Activated CD8-positive, alpha-beta T cell treated with anti-CD3 and anti-CD28 coated beads for 36 hours (primary cell): ENCODE measurements around the gene HIF1A. TPM values are rescaled to one million over a fixed set of nuclear protein-coding genes. Genes with fewer than 3 reads are reported as not detected.
A peak's percentile ranks its signal among the peaks of the same experiment; 100 is the strongest.

Experiments
- ATAC-seq: fragments of 200-7000 bp; cut with Tn5 transposase; one replicate; pipeline ENCODE4 v1.10.0; 2021; ENCODE audit warnings: mild to moderate bottlenecking, moderate library complexity
- CTCF ChIA-PET: fragments of 350-600 bp; sonication (Branson Sonifier 250); formaldehyde crosslinking; loops from one replicate; lab custom pipeline; 2021; ENCODE audit warnings: antibody characterized with exemption; lab: Charles Lee
- POLR2A ChIA-PET: fragments of 350-600 bp; sonication (Branson Sonifier 250); formaldehyde crosslinking; loops from one replicate; lab custom pipeline; 2021; ENCODE audit warnings: antibody characterized with exemption; lab: Charles Lee
- DNase-seq: peaks from one replicate; pipeline ENCODE4 v3.0.0-alpha.2; 2020
- H3K27ac Mint-ChIP-seq: one replicate; pipeline ENCODE4 v1.8.0; 2021; ENCODE audit warnings: mild to moderate bottlenecking, mixed read lengths
- H3K27me3 Mint-ChIP-seq: one replicate; pipeline ENCODE4 v1.8.0; 2021; ENCODE audit warnings: mixed read lengths
- H3K36me3 Mint-ChIP-seq: one replicate; pipeline ENCODE4 v1.8.0; 2021; ENCODE audit warnings: low read depth, mixed read lengths
- H3K4me1 Mint-ChIP-seq: one replicate; pipeline ENCODE4 v1.8.0; 2021; ENCODE audit warnings: low read depth, mixed read lengths
- H3K4me3 Mint-ChIP-seq: one replicate; pipeline ENCODE4 v1.8.0; 2021; ENCODE audit warnings: mild to moderate bottlenecking, moderate library complexity, mixed read lengths
- H3K9me3 Mint-ChIP-seq: one replicate; pipeline ENCODE4 v1.8.0; 2021; ENCODE audit warnings: mixed read lengths
- CTCF ChIP-seq: fragments of 200-600 bp; IDR thresholded peaks from one replicate; pipeline ENCODE4 v1.8.0; 2022; ENCODE audit warnings: antibody characterized with exemption, mild to moderate bottlenecking
- intact Hi-C: fragments of 100-400 bp; cut with micrococcal nuclease; formaldehyde crosslinking; loops from one replicate; pipeline ENCODE4 v1.10.0; 2022
- total RNA-seq, 2 experiments: library from RNA; stranded (reverse); gene quantifications; one replicate each; pipeline ENCODE4 v1.2.3, GENCODE V29; 2021

The HIF1A gene
- total RNA-seq, 2 experiments from 2014 or later = 133 to 140 TPM

- no peak for TF ChIP-seq CTCF
- Mint-ChIP-seq H3K9me3 (peaks cover 7% of the 10 kb centered on the region), H3K27ac (peak overlapping the region; percentile 97), H3K36me3 (peaks cover 9% of the 10 kb centered on the region), H3K4me1 (peaks cover 61% of the 10 kb centered on the region), H3K27me3 (no peaks in the 10 kb centered on the region), H3K4me3 (peak overlapping the region; percentile 51)
- intact Hi-C loops = loop anchor here (1.0 to 10.0 kb wide), 4 partner anchors 34 to 318 kb away; no protein-coding TSS in a partner anchor
- POLR2A ChIA-PET = interaction anchor here (0.7 to 3.6 kb wide), 14 partner anchors 31 to 280 kb away, joined by 3 to 16 read pairs (median 4); partner anchors contain the start of gene HIF1A
- ATAC-seq = peak; percentile 85
- peak; percentile 81 for DNase-seq
- CTCF ChIA-PET = interaction anchor here (1.0 to 1.4 kb wide), 8 partner anchors 28 to 382 kb away, joined by 3 to 7 read pairs (median 4); partner anchors contain the start of gene HIF1A
These were observed 32.6 kb upstream of the HIF1A start for GRCh38 chr14:61662437-61663311.

GRCh38 chr14:61663312-61663979 is 31.9 kb upstream of the HIF1A start:
- Mint-ChIP-seq H3K9me3 (peaks cover 7% of the 10 kb centered on the region), H3K4me3 (peak overlapping the region; percentile 51), H3K27ac (peak overlapping the region; percentile 97), H3K4me1 (peaks cover 61% of the 10 kb centered on the region), H3K36me3 (peaks cover 8% of the 10 kb centered on the region), H3K27me3 (no peaks in the 10 kb centered on the region)
- CTCF ChIA-PET = interaction anchor here (1.0 to 1.4 kb wide), 4 partner anchors 31 to 383 kb away, joined by 3 to 4 read pairs (median 4); partner anchors contain the start of gene HIF1A
- ATAC-seq = peak; percentile 8
- no peak for TF ChIP-seq CTCF
- no peak for DNase-seq
- intact Hi-C loops = loop anchor here (2.0 to 10.0 kb wide), 3 partner anchors 69 to 319 kb away; no protein-coding TSS in a partner anchor
- POLR2A ChIA-PET = interaction anchor here (1.0 to 3.6 kb wide), 9 partner anchors 30 to 202 kb away, joined by 3 to 16 read pairs (median 4); partner anchors contain the start of gene HIF1A

- CTCF ChIA-PET = interaction anchor here (0.8 to 1.8 kb wide), 4 partner anchors 10 to 161 kb away, joined by 3 to 4 read pairs (median 4); partner anchors contain the start of gene HIF1A
- H3K27me3 Mint-ChIP-seq = no peaks in the 10 kb centered on the region
- intact Hi-C loops = loop anchor here (10.0 kb wide), 1 partner anchor 323 kb away; no protein-coding TSS in a partner anchor
- peaks cover 26% of the 10 kb centered on the region for H3K4me1 Mint-ChIP-seq
- H3K9me3 Mint-ChIP-seq = no peaks in the 10 kb centered on the region
- peak; percentile 66 for ATAC-seq
- peak; percentile 50 for DNase-seq
- no peak for TF ChIP-seq CTCF
- POLR2A ChIA-PET = interaction anchor here (1.4 kb wide), 1 partner anchor 75 kb away, joined by 3 read pairs; no protein-coding TSS in a partner anchor
- no peaks in the 10 kb centered on the region for H3K36me3 Mint-ChIP-seq
- H3K4me3 Mint-ChIP-seq = no peak overlapping the region
- H3K27ac Mint-ChIP-seq = no peak overlapping the region
These were observed 27.0 kb upstream of the HIF1A start for GRCh38 chr14:61668282-61668681.

- no peak for DNase-seq
- Mint-ChIP-seq H3K27ac (no peak overlapping the region), H3K36me3 (no peaks in the 10 kb centered on the region), H3K4me3 (no peak overlapping the region), H3K4me1 (peaks cover 12% of the 10 kb centered on the region), H3K27me3 (no peaks in the 10 kb centered on the region), H3K9me3 (no peaks in the 10 kb centered on the region)
- POLR2A ChIA-PET = interaction anchor here (0.9 to 1.5 kb wide), 2 partner anchors 21 to 24 kb away, joined by 3 to 8 read pairs; partner anchors contain the start of gene HIF1A
- no peak for TF ChIP-seq CTCF
- intact Hi-C loops = no loop called here
- ATAC-seq = no peak
- CTCF ChIA-PET = interaction anchor here (0.7 to 1.2 kb wide), 2 partner anchors 9 kb away, joined by 3 read pairs; no protein-coding TSS in a partner anchor
These were observed 24.7 kb upstream of the HIF1A start for GRCh38 chr14:61670576-61670975.
